Hematopoietic multipotent progenitor cell treated with erythropoietin and hydrocortisone succinate and interleukin-3 and kit ligand, for 15 days (in vitro differentiated cells): ENCODE data around the gene CDH6.
"Not testable (repeated sequence)": the region's sequence is repeated elsewhere in the genome, so short reads cannot be mapped to it uniquely, and the experiment has no call there.

ENCODE experiments used
- DNase-seq: peaks from one replicate; pipeline ENCODE4 v3.0.0-alpha.2; 2015; ENCODE audit warnings: low spot score

The CDH6 gene

GRCh38 chr5:31329715-31330114 lies 136.2 kb downstream of the CDH6 start:
- DNase-seq, result no peak

- DNase-seq, result no peak
Observed at GRCh38 chr5:31332160-31332559, 138.7 kb downstream of the CDH6 start.

- DNase-seq, result no peak
Observed at GRCh38 chr5:31333475-31333874, 140.0 kb downstream of the CDH6 start.

GRCh38 chr5:31334061-31334860 lies 140.8 kb downstream of the CDH6 start:
- no peak for DNase-seq

GRCh38 chr5:31335456-31335855 lies 142.0 kb downstream of the CDH6 start:
- no peak for DNase-seq

GRCh38 chr5:31343946-31344345 lies 150.5 kb downstream of the CDH6 start:
- DNase-seq, result no peak

- no peak for DNase-seq
Observed at GRCh38 chr5:31346896-31347551, 153.5 kb downstream of the CDH6 start.

GRCh38 chr5:31347552-31347905 lies 154.0 kb downstream of the CDH6 start:
- no peak for DNase-seq

GRCh38 chr5:31350395-31350794 lies 156.9 kb downstream of the CDH6 start:
- DNase-seq, result no peak

- no peak for DNase-seq
Observed at GRCh38 chr5:31355337-31355736, 161.9 kb downstream of the CDH6 start.

GRCh38 chr5:31357038-31357437 lies 163.6 kb downstream of the CDH6 start:
- no peak for DNase-seq

- DNase-seq, result no peak
Observed at GRCh38 chr5:31359839-31360238, 166.4 kb downstream of the CDH6 start.

GRCh38 chr5:31361234-31361633 lies 167.7 kb downstream of the CDH6 start:
- DNase-seq, result no peak

GRCh38 chr5:31361704-31362528 lies 168.4 kb downstream of the CDH6 start:
- not testable (repeated sequence) for DNase-seq

GRCh38 chr5:31362529-31362900 lies 169.0 kb downstream of the CDH6 start:
- DNase-seq, result no peak

GRCh38 chr5:31362931-31363568 lies 169.6 kb downstream of the CDH6 start:
- DNase-seq, result no peak

GRCh38 chr5:31364881-31365636 lies 171.6 kb downstream of the CDH6 start:
- DNase-seq, result no peak

- no peak for DNase-seq
Observed at GRCh38 chr5:31365776-31366175, 172.3 kb downstream of the CDH6 start.

- no peak for DNase-seq
Observed at GRCh38 chr5:31366941-31367340, 173.5 kb downstream of the CDH6 start.

GRCh38 chr5:31372124-31372523 lies 178.6 kb downstream of the CDH6 start:
- DNase-seq, result no peak

GRCh38 chr5:31375999-31376720 lies 182.7 kb downstream of the CDH6 start:
- DNase-seq, result no peak
